HL-60/S4 (cell line): ENCODE data around the gene LTB.

ENCODE experiments used
- in situ Hi-C: fragments of 300-500 bp; cut with MboI; formaldehyde crosslinking; loops from 2 replicates; pipeline ENCODE4 v1.14.3; 2022; ENCODE audit warnings: low sequenced_read_pairs

The LTB gene

DNA sequence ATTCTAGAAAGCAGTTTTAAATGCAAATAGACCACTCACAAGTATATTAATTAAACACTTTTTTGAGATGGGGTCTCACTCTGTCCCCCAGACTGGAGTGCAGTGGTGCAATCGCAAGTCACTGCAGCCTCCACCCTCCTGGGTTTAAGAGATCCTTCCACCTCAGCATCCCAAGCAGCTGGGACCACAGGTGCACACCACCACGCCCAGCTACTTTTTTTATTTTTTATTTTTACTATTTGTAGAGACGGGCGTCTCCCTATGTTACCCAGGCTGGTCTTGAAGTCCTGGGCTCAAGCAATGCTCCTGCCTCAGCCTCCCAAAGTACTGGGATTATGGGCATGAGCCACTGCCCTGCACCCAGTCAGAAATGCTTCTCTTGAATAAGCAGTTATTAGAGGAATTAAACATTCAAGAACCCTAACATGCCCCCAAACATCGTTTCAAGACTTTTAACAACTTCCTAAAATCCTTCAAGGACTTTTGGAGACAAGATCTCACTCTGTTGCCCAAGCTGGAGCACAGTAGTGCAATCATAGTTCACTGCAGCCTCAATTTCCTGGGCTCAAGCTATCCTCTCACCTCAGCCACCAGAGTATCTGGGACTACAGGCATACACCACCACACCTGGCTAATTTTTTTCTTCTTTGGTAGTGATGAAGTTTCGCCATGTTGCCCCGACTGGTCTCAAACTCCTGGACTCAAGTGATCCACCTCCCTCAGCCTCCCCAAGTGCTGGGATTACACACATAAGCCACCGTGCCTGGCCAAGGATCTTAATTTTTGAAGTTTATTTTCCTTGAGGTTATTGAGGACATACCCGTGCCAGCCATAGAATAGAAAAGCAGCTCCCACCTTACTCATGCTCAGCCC lies 50.2 kb downstream of the LTB start:
- in situ Hi-C loops = no loop called here

DNA sequence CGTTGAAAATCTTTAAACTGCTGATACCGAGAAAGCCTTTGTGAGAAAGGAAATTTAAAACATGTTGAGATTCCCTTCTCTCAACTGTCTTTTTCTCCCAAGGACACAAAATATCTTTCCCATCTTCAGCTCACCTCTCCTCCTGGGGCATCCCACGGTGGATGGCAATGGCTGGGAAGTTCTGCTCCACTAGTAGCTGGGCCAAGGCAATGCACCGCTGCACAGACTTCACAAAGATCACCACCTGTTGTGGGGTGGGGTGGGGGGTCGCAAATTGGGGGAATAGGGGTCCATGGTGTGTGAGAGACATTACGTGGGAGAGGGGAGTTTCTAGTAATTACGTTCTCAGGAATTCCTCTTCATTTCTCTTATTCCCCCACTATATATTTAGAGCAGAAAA lies 51.1 kb downstream of the LTB start:
- in situ Hi-C loops = no loop called here

DNA sequence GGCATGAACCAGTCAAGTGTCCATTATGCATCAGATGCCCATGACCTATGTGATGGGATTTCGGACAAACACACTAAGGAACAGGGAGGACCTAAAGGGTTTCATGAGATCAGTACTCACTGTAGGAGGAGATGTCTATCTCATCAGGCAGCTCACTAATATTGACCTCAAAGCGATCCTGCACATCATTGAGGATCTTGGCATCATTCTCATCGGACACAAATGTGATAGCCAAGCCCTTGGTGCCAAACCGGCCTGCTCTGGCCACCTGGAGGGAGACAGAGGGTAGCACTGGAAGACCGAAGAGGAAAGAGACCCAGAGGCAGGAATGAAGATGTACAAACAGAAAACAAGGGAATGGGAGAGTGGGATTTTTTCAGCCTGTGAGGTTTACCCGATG lies 51.6 kb downstream of the LTB start:
- in situ Hi-C loops = no loop called here
